SH-SY5Y (cell line): ENCODE results near the gene SIMC1.

Source experiments
- GATA2 ChIP-seq: IDR thresholded peaks from 2 replicates; pipeline ENCODE4 v1.6.1; 2011; ENCODE audit warnings: mild to moderate bottlenecking, low read depth, low read length
- GATA3 ChIP-seq: IDR thresholded peaks from 2 replicates; pipeline ENCODE4 v1.6.1; 2011; ENCODE audit warnings: low read depth, mild to moderate bottlenecking, low read length, moderate library complexity

DNA sequence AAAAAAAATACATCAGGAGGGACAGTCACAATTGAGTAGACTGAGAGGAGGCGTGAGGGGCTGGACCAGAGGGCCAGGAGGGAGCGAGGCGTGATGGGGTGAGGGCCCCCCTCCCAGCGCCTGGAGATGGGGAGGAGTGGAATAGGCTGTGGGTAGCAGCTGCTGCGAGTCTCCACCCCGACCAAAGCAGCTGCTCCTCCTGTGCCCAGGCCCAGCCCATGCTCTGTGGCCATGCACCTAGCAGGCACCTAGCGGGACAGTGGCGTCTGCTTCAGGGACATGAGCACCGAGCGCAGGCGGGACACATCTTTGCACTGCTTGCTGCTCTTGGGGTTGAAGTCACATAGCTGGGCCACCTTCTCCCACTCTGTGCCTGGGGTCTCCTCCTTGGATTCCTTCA is 154.3 kb downstream of the SIMC1 start:
- TF ChIP-seq GATA2 = no peak
- no peak for TF ChIP-seq GATA3
